Esophagus squamous epithelium (tissue), 5 donors: ENCODE data around the gene BIN1. TPM values are rescaled to one million over a fixed set of nuclear protein-coding genes. Genes with fewer than 3 reads are reported as not detected.

Experiments
- DNase-seq: peaks from one replicate; lab custom pipeline; 2025; lab: John Stamatoyannopoulos, UW
- H3K27ac ChIP-seq, 4 donors: fragments of 200-600 bp; sonication (generic); one replicate each; pipeline ENCODE4 v1.5.1; 2016 to 2019; ENCODE audit warnings: mild to moderate bottlenecking in 1 of 4
- H3K27me3 ChIP-seq, 4 donors: fragments of 200-600 bp; sonication (generic); 1 replicate in 3 of 4; 2 replicates in 1 of 4; pipeline versions ENCODE4 v1.5.1 to v1.6.0; 2017 to 2021; ENCODE audit warnings: antibody characterized with exemption in 1 of 4
- H3K36me3 ChIP-seq, 3 donors: fragments of 200-600 bp; sonication (generic); one replicate each; pipeline ENCODE4 v1.5.1; 2016 to 2019
- H3K4me1 ChIP-seq, 3 donors: fragments of 200-600 bp; sonication (generic); one replicate each; pipeline ENCODE4 v1.5.1; 2017 to 2019
- H3K4me3 ChIP-seq, 4 donors: fragments of 200-600 bp; sonication (generic); 1 replicate in 3 of 4; 2 replicates in 1 of 4; pipeline ENCODE4 v1.5.1; 2016 to 2019; ENCODE audit warnings: mild to moderate bottlenecking in 2 of 4, moderate library complexity in 1 of 4
- H3K9me3 ChIP-seq, 3 donors: fragments of 200-600 bp; sonication (generic); one replicate each; pipeline ENCODE4 v1.5.1; 2016 to 2019
- POLR2A ChIP-seq, 4 donors: fragments of 450-650 bp; IDR thresholded peaks; one replicate each; pipeline ENCODE4 v1.6.1; 2017; ENCODE audit warnings: antibody characterized with exemption in 4 of 4, mild to moderate bottlenecking in 4 of 4, moderate library complexity in 3 of 4
- WGBS, 2 donors: methylation state at CpG; one replicate each; pipeline ENCODE4 v1.1.5; 2018; 5-methylcytosine and 5-hydroxymethylcytosine counted together
- intact Hi-C: fragments of 100-400 bp; cut with DNase I; formaldehyde crosslinking; loops from one replicate; pipeline ENCODE4 v1.15.0; 2022
- total RNA-seq, 4 donors: library from RNA; depleted of rRNA; stranded (reverse); fragments of >200 nt; gene quantifications; one replicate each; pipeline ENCODE4 v1.1.0, GENCODE V29; 2016
- TF ChIP-seq, protein P1 (sequence below), 6 experiments: fragments of 450-650 bp in 4 of 6; fragments of 200-600 bp in 2 of 6; sonication (generic) in 2 of 6; IDR thresholded peaks; one replicate each; pipeline ENCODE4 v1.5.1; 2016 to 2019; ENCODE audit warnings: antibody characterized with exemption in 6 of 6, mild to moderate bottlenecking in 4 of 6, moderate library complexity in 4 of 6
- donor health status: DM: yes; HTN: yes; CAD: no.

Gene BIN1
- total RNA-seq, 4 donors from 2014 or later, result 10.8 to 23.3 (median 15.5) TPM

DNA sequence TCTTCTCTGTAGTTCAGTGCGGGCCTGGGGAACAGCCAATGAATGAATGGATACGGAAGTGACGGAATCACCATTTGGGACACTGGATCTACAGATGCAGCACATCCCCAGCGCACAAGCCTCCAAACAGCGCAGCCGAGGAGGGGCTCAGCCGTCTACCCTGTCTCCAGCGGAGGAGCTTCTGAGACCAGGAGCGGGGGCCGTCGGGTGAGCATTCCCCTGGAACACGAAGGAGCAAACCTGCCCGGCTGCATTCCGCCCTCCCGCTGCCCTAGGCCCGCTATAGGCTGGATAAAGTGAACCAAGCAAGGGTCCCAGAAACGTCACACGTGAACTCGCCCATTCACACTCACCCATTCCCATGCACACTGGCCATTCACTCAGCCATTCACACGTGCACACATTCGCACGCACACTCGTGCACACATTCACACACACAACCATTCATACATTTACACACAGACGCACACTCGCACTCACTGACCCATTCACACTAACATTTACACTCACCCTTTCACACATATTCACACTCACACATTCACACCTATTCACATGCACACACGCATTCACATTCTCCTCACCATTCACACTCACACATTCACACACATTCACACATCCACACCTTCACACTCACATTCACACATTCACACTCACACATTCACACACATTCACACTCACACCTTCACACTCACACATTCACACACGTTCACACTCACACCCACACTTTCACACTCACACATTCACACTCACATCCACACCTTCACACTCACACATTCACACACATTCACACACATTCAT lies 63.4 kb downstream of the BIN1 start:
- no peak overlapping the region for H3K27ac ChIP-seq
- WGBS, 2 donors, result 83 to 90% methylated on average over 22 to 26 of the region's 27 CpGs
- DNase-seq, result no peak
- H3K4me1 ChIP-seq, result peaks cover 0 to 10% (median 0%) of the 10 kb centered on the region in 3 donors
- TF ChIP-seq, protein P1, sequence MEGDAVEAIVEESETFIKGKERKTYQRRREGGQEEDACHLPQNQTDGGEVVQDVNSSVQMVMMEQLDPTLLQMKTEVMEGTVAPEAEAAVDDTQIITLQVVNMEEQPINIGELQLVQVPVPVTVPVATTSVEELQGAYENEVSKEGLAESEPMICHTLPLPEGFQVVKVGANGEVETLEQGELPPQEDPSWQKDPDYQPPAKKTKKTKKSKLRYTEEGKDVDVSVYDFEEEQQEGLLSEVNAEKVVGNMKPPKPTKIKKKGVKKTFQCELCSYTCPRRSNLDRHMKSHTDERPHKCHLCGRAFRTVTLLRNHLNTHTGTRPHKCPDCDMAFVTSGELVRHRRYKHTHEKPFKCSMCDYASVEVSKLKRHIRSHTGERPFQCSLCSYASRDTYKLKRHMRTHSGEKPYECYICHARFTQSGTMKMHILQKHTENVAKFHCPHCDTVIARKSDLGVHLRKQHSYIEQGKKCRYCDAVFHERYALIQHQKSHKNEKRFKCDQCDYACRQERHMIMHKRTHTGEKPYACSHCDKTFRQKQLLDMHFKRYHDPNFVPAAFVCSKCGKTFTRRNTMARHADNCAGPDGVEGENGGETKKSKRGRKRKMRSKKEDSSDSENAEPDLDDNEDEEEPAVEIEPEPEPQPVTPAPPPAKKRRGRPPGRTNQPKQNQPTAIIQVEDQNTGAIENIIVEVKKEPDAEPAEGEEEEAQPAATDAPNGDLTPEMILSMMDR (IDR thresholded peaks at IDR 0.05), result no peak
- no peak for TF ChIP-seq POLR2A (IDR thresholded peaks at IDR 0.05)
- H3K4me3 ChIP-seq, result no peak overlapping the region
- intact Hi-C loops, result no loop called here
- H3K9me3 ChIP-seq, result no peaks in the 10 kb centered on the region
- H3K36me3 ChIP-seq, result peaks cover 0 to 8% (median 0%) of the 10 kb centered on the region in 3 donors
- H3K27me3 ChIP-seq, result no peaks in the 10 kb centered on the region

DNA sequence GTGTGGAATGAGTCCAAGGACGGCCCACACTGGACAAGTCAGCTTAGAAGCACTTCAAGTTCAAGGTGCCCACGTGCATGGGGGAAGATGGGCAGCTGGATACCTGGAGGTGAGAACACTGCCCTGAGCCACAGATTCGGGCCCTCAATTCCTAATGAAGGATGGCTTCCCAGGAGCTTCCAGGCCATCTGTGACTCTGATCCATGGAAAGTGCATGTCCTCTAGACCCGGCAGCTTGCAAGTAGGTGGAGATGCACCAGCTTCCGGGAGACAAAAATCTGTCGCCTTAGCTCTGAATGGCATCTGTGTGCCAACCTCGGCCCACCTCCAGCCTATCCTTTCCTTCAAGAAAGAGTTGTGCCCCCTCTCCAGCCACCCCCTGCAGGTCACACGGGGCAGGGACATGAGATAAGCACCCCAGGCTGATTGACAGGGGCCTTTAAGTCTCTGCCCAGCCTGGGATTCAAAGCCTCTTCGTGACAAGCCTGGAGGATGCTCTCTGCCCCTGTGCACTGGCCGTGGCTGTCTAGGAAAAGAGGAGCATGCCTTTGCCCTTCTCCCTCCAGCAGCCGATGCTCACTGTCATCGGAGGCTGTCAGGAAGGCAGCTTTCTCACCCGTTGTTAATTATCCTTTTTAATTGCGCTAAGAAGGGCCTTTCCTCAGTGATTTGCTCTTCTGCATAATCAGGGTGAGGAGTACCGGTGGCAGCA lies 65.5 kb downstream of the BIN1 start:
- peaks cover 0 to 10% (median 0%) of the 10 kb centered on the region in 3 donors for H3K4me1 ChIP-seq
- H3K36me3 ChIP-seq, result no peaks in the 10 kb centered on the region
- H3K27ac ChIP-seq, result no peak overlapping the region
- no peak for DNase-seq
- 81 to 89% methylated on average over 7 to 10 of the region's 15 CpGs for WGBS, 2 donors
- TF ChIP-seq, protein P1 (IDR thresholded peaks at IDR 0.05), result no peak
- TF ChIP-seq POLR2A (IDR thresholded peaks at IDR 0.05), result no peak
- H3K9me3 ChIP-seq, result no peaks in the 10 kb centered on the region
- no peaks in the 10 kb centered on the region for H3K27me3 ChIP-seq
- intact Hi-C loops, result no loop called here
- no peak overlapping the region for H3K4me3 ChIP-seq

DNA sequence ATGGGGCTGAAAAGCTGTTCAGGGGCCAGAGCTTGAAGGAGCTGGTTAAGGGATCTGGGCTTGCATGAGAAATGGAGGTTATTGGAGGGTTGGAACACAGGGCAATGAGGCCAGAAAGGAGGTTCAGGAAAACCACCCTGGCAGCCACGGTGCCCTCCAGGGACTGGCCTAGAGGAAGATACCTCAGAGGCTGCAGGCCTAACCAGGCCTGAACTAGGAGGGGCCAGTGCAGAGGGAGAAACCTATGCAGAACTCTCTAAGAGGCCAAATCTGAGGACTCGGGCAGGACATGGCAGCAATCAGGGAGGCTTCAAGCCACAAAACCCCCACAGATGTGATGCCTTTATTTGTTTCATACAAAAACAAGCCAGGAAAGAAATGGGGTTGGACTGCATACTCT lies 66.8 kb downstream of the BIN1 start:
- intact Hi-C loops, result no loop called here
- Histone ChIP-seq H3K4me3 (no peak overlapping the region), H3K27me3 (no peaks in the 10 kb centered on the region), H3K27ac (no peak overlapping the region), H3K9me3 (no peaks in the 10 kb centered on the region), H3K4me1 (no peaks in the 10 kb centered on the region), H3K36me3 (no peaks in the 10 kb centered on the region)
- WGBS, 2 donors, result 80 to 94% methylated on average over 2 of the region's 2 CpGs
- TF ChIP-seq, protein P1 (IDR thresholded peaks at IDR 0.05), result no peak
- no peak for TF ChIP-seq POLR2A (IDR thresholded peaks at IDR 0.05)
- no peak for DNase-seq

DNA sequence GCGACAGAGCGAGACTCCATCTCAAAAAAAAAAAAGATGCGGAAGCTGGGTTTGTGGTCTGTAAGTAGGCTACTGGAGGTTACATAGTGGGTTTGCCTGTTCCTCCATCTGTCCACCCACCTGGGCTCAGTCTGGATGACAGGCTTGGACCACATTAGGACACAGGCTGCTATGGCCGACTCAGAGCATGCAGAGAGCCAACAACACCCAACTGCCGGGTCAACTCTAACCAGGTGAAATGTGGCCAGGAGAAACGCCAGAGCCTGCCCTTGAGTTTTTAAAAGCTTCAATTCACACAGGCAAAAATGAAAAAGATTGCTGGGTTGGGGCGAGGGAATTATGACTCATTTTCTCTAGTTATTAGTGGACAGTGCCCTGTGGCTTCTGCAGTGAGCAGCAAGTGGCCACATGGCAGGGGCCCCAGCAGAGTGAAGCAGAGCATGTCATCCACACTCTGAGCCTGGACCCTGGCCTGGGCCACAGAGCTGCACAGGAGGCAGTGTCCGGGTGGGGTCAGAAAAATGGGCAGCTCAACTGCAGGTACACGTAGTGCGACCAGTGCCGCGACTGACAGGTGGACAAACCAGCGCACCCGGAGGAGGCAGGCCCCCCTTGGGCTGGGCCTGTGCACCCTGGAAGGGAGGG lies 67.4 kb downstream of the BIN1 start:
- no peaks in the 10 kb centered on the region for H3K4me1 ChIP-seq
- TF ChIP-seq, protein P1 (IDR thresholded peaks at IDR 0.05), result no peak
- TF ChIP-seq POLR2A (IDR thresholded peaks at IDR 0.05), result no peak
- no peak for DNase-seq
- no peaks in the 10 kb centered on the region for H3K27me3 ChIP-seq
- intact Hi-C loops, result no loop called here
- H3K9me3 ChIP-seq, result no peaks in the 10 kb centered on the region
- no peaks in the 10 kb centered on the region for H3K36me3 ChIP-seq
- H3K27ac ChIP-seq, result no peak overlapping the region
- 86 to 88% methylated on average over 8 to 10 of the region's 14 CpGs for WGBS, 2 donors
- no peak overlapping the region for H3K4me3 ChIP-seq

DNA sequence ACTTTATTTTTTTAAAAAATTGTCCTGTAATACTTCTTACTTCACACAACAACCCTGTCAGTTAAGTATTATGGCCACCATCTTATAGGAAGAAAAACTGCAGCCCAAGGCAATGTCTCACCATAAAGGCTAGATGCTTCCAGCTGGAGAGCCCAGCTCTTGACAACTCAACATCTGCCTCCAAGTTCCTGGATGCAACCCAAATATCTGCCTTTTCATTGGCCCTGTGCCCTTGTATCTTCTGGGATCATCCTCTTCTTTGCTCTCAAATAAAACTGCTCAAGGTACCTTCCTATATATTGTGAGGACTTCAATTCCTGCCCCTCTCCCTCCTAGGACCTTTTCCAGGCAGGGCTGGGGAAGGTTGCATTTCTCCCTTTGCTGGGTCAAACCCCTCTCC lies 69.5 kb downstream of the BIN1 start:
- no peaks in the 10 kb centered on the region for H3K36me3 ChIP-seq
- DNase-seq, result no peak
- intact Hi-C loops, result no loop called here
- H3K9me3 ChIP-seq, result no peaks in the 10 kb centered on the region
- no peaks in the 10 kb centered on the region for H3K27me3 ChIP-seq
- no peaks in the 10 kb centered on the region for H3K4me1 ChIP-seq
- no peak for TF ChIP-seq POLR2A (IDR thresholded peaks at IDR 0.05)
- H3K27ac ChIP-seq, result no peak overlapping the region
- H3K4me3 ChIP-seq, result no peak overlapping the region
